HL-60 (cell line): Measurements from ENCODE around the gene PACS1.

Experiments
- DNase-seq, 2 experiments: peaks; one replicate each; pipeline ENCODE4 v3.0.0-alpha.2; 2010 to 2020; ENCODE audit warnings: low read depth in 1 of 2, low spot score in 1 of 2
- H3K27ac ChIP-seq: fragments of 250-450 bp; sonication (Bioruptor Pico); replicated peaks from 2 replicates; pipeline ENCODE4 v1.5.1; 2020; ENCODE audit warnings: mild to moderate bottlenecking, moderate library complexity
- H3K27me3 ChIP-seq: fragments of 250-450 bp; sonication (Bioruptor Pico); 2 replicates; pipeline ENCODE4 v1.5.1; 2021; ENCODE audit warnings: mild to moderate bottlenecking, moderate library complexity; ENCODE audit not compliant: insufficient read depth, poor library complexity, severe bottlenecking
- H3K4me3 ChIP-seq: replicated peaks from 2 replicates; pipeline ENCODE4 v1.5.1; 2011; ENCODE audit warnings: mild to moderate bottlenecking, control low read depth, low read length; ENCODE audit not compliant: insufficient read depth
- CTCF ChIP-seq: IDR thresholded peaks from one replicate; pipeline ENCODE4 v1.5.1; 2011; ENCODE audit warnings: low read length, control low read depth, inconsistent platforms; ENCODE audit not compliant: insufficient read depth
- GABPA ChIP-seq: IDR thresholded peaks from 2 replicates; pipeline ENCODE4 v1.6.1; 2012; ENCODE audit warnings: low read depth
- POLR2AphosphoS5 ChIP-seq: IDR thresholded peaks from 2 replicates; pipeline ENCODE4 v1.6.1; 2012; ENCODE audit warnings: low read depth
- REST ChIP-seq: IDR thresholded peaks from 2 replicates; pipeline ENCODE4 v1.6.1; 2012; ENCODE audit warnings: low read depth; ENCODE audit not compliant: insufficient replicate concordance
- SPI1 ChIP-seq: IDR thresholded peaks from 2 replicates; pipeline ENCODE4 v1.6.1; 2012; ENCODE audit warnings: low read depth, mild to moderate bottlenecking, borderline replicate concordance

PACS1 gene

GRCh38 chr11:66107600-66108510, 37.8 kb downstream of the PACS1 start:
- no peak overlapping the region for H3K4me3 ChIP-seq
- TF ChIP-seq CTCF = no peak
- TF ChIP-seq SPI1 = no peak
- TF ChIP-seq GABPA = no peak
- no peak for TF ChIP-seq POLR2AphosphoS5
- no peak for TF ChIP-seq REST
- H3K27ac ChIP-seq = no peak overlapping the region
- DNase-seq = no peak
- H3K27me3 ChIP-seq = no peaks in the 10 kb centered on the region

GRCh38 chr11:66109294-66109693, 39.2 kb downstream of the PACS1 start:
- TF ChIP-seq SPI1 (no peak), CTCF (no peak), POLR2AphosphoS5 (no peak), REST (no peak), GABPA (no peak)
- no peak overlapping the region for H3K27ac ChIP-seq
- no peak for DNase-seq
- H3K4me3 ChIP-seq = no peak overlapping the region
- H3K27me3 ChIP-seq = no peaks in the 10 kb centered on the region

GRCh38 chr11:66111158-66111557, 41.1 kb downstream of the PACS1 start:
- TF ChIP-seq SPI1 (peak; percentile 25; the same call in 1 of the 2 replicates), CTCF (no peak), REST (no peak)
- H3K27ac ChIP-seq = no peak overlapping the region
- no peak for DNase-seq
- no peaks in the 10 kb centered on the region for H3K27me3 ChIP-seq
- no peak overlapping the region for H3K4me3 ChIP-seq
